T-helper 2 cell treated with Interferon-gamma antibody and Interleukin-4, amounts not matched to agents 5 μg/mL and 100 μg/mL, for 36 hours (primary cell): ENCODE results near the gene MEG3.

ENCODE experiments used
- DNase-seq: peaks from one replicate; pipeline ENCODE4 v3.0.0; 2021; ENCODE audit warnings: low spot score
- H3K27ac Mint-ChIP-seq: one replicate; pipeline ENCODE4 v1.8.0; 2021; ENCODE audit warnings: mild to moderate bottlenecking, mixed read lengths
- H3K27me3 Mint-ChIP-seq: one replicate; pipeline ENCODE4 v1.8.0; 2021; ENCODE audit warnings: low read depth, mixed read lengths
- H3K36me3 Mint-ChIP-seq: one replicate; pipeline ENCODE4 v1.8.0; 2021; ENCODE audit warnings: low read depth, mixed read lengths
- H3K4me1 Mint-ChIP-seq: one replicate; pipeline ENCODE4 v1.8.0; 2021; ENCODE audit warnings: low read depth, mixed read lengths
- H3K4me3 Mint-ChIP-seq: one replicate; pipeline ENCODE4 v1.8.0; 2022; ENCODE audit warnings: mild to moderate bottlenecking, moderate library complexity, mixed read lengths
- H3K9me3 Mint-ChIP-seq: one replicate; pipeline ENCODE4 v1.8.0; 2021; ENCODE audit warnings: mixed read lengths

MEG3 gene

GRCh38 chr14:100861188-100861936, 35.4 kb downstream of the MEG3 start:
- no peak for DNase-seq
- Mint-ChIP-seq H3K27me3 (no peaks in the 10 kb centered on the region), H3K4me3 (no peak overlapping the region), H3K36me3 (no peaks in the 10 kb centered on the region), H3K9me3 (no peaks in the 10 kb centered on the region), H3K4me1 (no peaks in the 10 kb centered on the region), H3K27ac (no peak overlapping the region)

DNA sequence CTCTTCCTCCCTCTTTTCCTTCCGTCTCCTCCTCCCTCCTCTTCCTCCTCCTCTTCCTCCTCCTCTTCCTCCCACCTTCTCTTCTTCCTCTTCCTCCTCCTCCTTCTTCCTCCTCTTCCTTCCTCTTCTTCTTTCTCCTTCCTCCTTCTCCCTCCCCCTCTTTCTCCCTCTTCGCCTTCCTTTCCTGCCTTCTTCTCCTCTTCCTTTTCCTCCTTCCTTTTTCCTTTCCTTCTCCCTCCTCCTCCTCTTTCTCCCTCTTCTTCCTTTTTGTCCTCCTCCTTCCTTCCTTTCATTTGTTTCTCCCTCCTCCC, 36.0 kb downstream of the MEG3 start:
- DNase-seq, result no peak
- no peak overlapping the region for H3K4me3 Mint-ChIP-seq
- no peak overlapping the region for H3K27ac Mint-ChIP-seq
- no peaks in the 10 kb centered on the region for H3K36me3 Mint-ChIP-seq
- no peaks in the 10 kb centered on the region for H3K4me1 Mint-ChIP-seq
- no peaks in the 10 kb centered on the region for H3K27me3 Mint-ChIP-seq
- no peaks in the 10 kb centered on the region for H3K9me3 Mint-ChIP-seq

DNA sequence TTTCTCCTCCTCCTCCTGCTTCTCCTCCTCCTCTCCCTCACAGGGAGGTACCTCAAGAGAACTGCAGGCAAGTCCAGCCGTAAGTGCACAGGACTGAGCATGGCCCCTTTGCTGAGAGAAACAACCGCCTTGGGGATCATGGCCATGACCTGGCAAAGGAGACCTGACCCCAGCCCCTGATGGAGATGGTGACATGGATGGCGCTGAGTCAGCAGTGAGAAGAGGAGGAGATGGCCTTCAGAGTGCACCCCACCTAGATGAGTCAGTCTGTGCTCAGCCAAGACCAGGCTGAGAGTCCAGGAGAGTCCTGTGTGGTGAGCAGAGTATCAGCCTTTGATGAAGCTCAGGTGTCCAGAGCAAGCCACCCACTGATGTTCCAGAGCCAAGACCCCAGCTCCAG, 36.4 kb downstream of the MEG3 start:
- no peaks in the 10 kb centered on the region for H3K27me3 Mint-ChIP-seq
- no peak for DNase-seq
- no peaks in the 10 kb centered on the region for H3K9me3 Mint-ChIP-seq
- H3K27ac Mint-ChIP-seq, result no peak overlapping the region
- H3K36me3 Mint-ChIP-seq, result no peaks in the 10 kb centered on the region
- no peak overlapping the region for H3K4me3 Mint-ChIP-seq
- no peaks in the 10 kb centered on the region for H3K4me1 Mint-ChIP-seq

DNA sequence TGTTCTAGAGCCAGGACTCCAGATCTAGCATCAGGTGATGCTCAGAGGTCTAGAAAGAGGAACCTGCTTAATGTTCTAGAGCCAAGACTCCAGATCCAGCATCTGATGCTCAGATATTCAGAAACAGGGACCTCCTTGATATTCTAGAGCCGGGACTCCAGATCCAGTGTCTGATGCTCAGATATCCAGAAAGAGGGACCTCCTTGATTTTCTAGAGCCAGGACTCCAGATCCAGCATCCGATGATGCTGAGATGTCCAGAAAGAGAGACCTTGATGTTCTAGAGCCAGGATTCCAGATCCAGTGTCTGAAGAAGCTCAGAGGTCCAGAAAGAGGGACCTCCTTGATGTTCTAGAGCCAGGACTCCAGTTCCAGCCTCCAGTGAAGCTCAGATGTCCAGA, 36.9 kb downstream of the MEG3 start:
- Mint-ChIP-seq H3K36me3 (no peaks in the 10 kb centered on the region), H3K4me1 (no peaks in the 10 kb centered on the region), H3K9me3 (no peaks in the 10 kb centered on the region), H3K27ac (no peak overlapping the region), H3K27me3 (no peaks in the 10 kb centered on the region), H3K4me3 (no peak overlapping the region)
- DNase-seq, result no peak

GRCh38 chr14:100864206-100864605, 38.3 kb downstream of the MEG3 start:
- H3K4me3 Mint-ChIP-seq, result no peak overlapping the region
- no peak overlapping the region for H3K27ac Mint-ChIP-seq

GRCh38 chr14:100864960-100865681, 39.2 kb downstream of the MEG3 start:
- no peaks in the 10 kb centered on the region for H3K36me3 Mint-ChIP-seq
- H3K9me3 Mint-ChIP-seq, result no peaks in the 10 kb centered on the region
- H3K4me3 Mint-ChIP-seq, result no peak overlapping the region
- H3K27ac Mint-ChIP-seq, result no peak overlapping the region
- H3K4me1 Mint-ChIP-seq, result no peaks in the 10 kb centered on the region
- H3K27me3 Mint-ChIP-seq, result no peaks in the 10 kb centered on the region
- DNase-seq, result no peak

More at GRCh38 chr14:100864206-100864605, 38.3 kb downstream of the MEG3 start:
- DNase-seq, result no peak
- H3K27me3 Mint-ChIP-seq, result no peaks in the 10 kb centered on the region
- H3K36me3 Mint-ChIP-seq, result no peaks in the 10 kb centered on the region
- no peaks in the 10 kb centered on the region for H3K9me3 Mint-ChIP-seq
- no peaks in the 10 kb centered on the region for H3K4me1 Mint-ChIP-seq

DNA sequence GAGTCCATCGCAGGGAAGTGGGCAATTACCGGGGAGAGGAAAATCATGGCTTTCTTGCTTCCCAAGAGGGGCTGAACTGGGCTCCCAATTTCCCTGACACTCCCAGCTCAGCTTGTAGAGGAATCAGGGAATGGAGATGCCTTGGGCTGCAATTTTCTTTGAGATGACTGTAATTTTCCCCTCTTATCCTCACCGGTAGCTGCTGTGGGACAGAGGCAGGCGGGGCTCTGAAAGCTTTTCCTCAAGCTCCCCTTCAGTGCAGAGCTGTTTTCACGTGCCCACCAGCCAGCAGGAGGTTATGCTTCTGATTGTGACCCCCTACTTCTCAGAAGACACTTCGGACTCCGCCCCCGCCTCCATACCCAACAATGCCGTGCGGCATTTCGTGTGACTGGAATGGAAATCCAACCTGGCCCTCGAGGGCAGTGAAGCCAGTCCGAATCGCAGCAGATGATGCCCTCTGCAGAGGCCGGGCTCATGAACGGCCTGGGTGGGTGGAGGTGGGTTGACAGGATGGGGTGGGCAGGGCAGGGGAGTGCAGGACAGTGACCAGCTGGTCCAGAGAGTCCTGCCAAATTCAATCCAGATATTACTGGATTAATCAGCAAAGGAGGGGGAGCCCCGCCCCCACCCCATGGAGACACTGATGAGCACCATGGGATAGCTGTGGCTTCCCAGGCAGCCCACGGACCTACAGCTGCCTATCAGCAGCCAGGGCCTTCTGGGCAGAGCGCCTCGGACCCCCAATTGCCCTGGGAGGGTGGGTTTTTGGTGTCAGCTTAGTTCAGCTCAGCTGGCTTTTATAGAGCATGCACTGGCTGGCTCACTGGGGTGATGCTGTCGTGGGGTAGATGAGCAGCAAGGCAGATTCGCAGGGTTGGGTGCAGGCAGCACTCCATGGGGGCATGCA, 40.0 kb downstream of the MEG3 start:
- H3K4me3 Mint-ChIP-seq, result no peak overlapping the region
- H3K9me3 Mint-ChIP-seq, result no peaks in the 10 kb centered on the region
- H3K4me1 Mint-ChIP-seq, result no peaks in the 10 kb centered on the region
- H3K27ac Mint-ChIP-seq, result no peak overlapping the region
- H3K27me3 Mint-ChIP-seq, result no peaks in the 10 kb centered on the region
- no peaks in the 10 kb centered on the region for H3K36me3 Mint-ChIP-seq
- no peak for DNase-seq

DNA sequence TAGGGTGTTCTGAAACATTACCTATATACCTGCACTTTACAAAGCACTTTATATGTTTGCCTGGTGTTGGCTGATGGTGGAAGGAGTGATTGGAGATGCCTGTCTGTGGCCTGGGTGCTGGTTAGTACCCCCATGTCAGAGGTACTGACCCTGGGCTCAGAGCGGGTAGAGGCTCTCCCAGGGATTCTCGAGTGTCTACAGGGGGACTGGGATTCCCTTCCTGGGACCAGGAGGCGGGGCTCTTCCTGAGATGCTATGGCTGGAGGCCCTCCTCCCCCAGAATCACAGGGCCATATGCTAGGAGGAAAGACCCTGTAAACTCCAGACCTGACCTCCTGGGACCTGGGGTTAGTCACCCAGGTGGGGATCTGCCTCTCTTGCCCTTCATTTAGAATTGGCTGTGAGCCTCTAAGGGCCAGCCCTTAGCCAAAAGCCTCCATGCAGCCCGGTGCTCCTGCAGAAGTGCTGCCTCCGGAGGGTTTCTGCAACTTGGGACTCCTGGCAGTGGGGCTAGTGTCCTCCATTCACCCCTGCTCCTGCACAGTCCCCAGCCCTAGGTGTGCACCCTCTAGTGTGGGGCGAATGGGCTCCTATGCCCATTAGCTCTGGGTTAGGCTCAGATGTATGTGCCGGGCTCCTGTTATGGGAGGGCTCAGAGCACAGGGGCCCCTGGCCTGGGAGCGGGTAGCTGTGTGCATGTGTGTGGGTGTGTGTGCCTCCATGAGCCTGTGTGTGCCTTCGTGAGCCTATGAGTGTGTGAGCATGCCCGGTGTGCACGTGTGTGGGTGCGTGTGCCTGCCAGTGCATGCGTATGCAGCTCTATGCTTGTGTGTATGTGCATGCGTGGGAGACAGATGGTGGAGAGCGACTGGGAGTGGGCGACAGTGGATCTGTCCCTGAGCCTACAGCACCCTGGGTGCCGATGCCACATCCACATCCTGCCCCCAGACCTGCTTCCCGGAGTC, 41.0 kb downstream of the MEG3 start:
- Mint-ChIP-seq H3K4me1 (no peaks in the 10 kb centered on the region), H3K27ac (no peak overlapping the region), H3K4me3 (no peak overlapping the region), H3K36me3 (no peaks in the 10 kb centered on the region), H3K9me3 (no peaks in the 10 kb centered on the region), H3K27me3 (no peaks in the 10 kb centered on the region)
- DNase-seq, result no peak

DNA sequence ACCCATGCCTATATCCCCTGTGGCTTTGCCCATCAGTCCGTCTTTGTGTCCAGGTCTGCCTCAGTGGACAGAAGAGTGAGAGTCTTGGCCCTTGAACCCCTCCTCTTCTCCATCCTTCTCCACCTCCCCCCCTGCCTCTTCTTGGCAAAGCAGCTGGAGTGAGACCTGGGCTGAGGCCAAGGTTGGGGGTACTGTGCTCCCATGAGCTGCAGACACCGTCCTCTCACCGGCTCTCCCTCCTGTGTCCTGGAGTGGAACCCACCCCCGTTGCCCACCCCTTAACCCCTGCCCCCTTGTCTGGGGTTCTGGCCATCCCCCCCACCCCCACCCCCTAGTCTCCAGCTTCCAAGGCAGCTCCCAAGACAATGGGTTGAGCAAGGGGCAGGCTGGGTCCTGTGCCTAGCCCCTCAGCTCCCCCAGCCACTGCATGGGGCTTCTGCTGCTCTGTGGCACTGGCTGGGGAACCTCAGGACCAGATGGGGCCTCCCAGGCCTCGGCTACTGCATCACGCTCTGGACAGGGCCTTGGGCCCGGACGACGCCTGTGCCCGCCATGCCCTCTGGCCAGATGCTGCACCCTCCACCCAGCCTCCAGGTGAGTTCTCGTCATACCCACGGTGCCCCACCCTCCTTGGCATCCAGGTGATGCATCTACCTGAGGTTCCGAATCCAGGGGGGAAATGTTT, 41.9 kb downstream of the MEG3 start:
- no peaks in the 10 kb centered on the region for H3K27me3 Mint-ChIP-seq
- H3K36me3 Mint-ChIP-seq, result no peaks in the 10 kb centered on the region

DNA sequence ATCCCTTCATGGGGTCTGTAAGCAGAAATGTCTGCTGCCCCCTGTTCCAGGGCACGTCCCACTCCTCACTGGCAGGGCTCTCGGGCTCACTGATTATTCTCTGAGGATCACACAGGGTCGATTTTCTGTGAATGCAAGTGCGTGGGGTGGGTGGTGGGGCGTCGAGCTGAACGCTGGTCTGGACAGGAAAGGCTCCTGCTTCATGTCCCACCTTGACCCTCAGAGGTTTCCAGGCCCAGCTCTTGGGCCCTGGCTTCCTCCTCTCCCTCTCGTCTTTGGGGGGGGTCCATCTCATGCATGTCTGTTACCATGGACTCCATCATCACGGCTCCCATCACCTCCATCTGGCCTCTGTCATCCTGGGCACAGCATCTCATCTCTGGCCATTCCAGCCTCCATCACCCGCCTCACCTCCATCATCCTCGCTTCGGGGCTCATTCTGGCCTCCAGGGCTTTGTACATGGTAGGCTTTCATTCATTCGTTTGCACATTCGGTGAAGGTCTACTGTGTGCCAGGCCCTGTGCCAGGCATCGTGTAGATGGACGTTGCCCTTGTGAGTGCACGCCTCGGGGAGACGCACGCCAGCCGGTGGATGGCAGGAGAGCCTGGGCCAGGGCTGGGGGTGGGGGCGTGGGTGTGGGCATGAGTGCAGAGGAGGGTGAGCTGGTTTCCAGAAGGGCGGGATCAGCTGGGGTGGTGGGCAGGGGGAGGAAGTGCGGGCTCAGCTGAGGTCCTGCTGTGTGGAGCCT, 42.9 kb downstream of the MEG3 start:
- Mint-ChIP-seq H3K27me3 (no peaks in the 10 kb centered on the region), H3K27ac (no peak overlapping the region), H3K9me3 (no peaks in the 10 kb centered on the region), H3K4me1 (no peaks in the 10 kb centered on the region), H3K36me3 (no peaks in the 10 kb centered on the region), H3K4me3 (no peak overlapping the region)
- no peak for DNase-seq

More for the DNA sequence above, 41.9 kb downstream of the MEG3 start:
- Mint-ChIP-seq H3K4me1 (no peaks in the 10 kb centered on the region), H3K27ac (no peak overlapping the region), H3K4me3 (no peak overlapping the region), H3K9me3 (no peaks in the 10 kb centered on the region)
- no peak for DNase-seq

DNA sequence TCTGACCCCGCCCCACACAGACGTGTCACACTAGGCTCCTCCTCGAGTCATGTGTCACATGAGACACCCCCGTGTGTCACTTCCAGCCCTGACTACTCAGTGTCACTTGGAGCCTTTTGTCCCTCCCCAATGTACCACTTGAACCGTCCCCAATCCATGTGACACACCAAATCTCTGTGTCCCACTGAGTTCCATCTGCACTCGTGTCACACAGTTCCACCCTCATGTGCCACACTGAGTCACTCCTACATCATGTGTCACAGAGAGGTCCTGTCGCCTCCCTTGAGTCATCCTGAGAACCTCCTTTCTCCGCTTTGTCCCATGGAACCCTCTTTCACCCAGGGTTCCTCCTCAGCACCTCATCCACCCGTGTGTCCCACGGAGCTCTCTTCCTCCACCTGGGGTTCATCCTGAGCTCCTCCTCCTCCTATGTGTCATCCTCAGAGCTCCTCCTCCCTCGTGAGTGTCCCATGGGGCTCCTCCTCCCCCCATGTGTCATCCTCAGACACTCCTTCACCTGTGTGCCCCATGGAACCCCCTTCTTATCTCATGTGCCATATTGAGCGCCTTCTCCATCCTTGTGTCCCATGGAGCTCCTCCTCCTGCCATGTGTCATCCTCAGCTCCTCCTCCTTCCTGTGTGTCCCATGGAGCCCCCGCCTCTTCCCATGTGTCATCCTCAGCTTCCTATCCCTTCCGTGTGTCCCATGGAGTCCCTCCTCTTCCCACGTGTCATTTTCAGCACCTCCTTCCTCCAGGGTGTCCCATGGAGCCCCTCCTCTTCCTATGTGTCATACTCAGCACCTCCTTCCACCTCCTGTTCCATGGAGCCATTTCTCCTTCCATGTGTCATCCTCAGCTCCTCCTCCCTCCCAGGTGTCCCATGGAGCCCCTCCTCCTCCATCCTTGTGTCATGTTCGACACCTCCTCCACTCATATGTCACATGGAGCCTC, 45.6 kb downstream of the MEG3 start:
- no peak for DNase-seq
- no peaks in the 10 kb centered on the region for H3K27me3 Mint-ChIP-seq
- no peaks in the 10 kb centered on the region for H3K36me3 Mint-ChIP-seq
- H3K9me3 Mint-ChIP-seq, result no peaks in the 10 kb centered on the region
- H3K27ac Mint-ChIP-seq, result no peak overlapping the region
- no peak overlapping the region for H3K4me3 Mint-ChIP-seq
- H3K4me1 Mint-ChIP-seq, result no peaks in the 10 kb centered on the region
